Measurements from ENCODE around the gene LYRM7.

LYRM7 gene

DNA sequence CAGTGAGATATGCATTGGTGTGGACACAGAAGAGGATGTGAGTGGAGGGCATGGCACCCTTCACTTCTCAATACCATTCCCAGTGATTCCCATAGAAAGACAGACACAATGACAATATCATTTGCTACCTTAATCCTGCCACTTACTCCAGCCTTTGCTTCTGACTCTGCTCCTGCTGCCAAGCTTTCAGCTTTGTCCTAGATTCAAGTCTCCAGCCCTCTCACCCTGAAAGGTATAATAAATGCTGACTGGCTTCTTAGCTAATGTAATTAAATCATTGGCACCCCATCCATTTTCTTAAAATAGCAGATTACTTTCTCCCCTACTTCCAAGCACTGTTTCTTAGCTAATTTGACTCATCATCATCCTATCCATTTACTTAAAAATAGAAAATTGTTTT is 52.0 kb downstream of the LYRM7 start:
- TF ChIP-seq, protein P1, sequence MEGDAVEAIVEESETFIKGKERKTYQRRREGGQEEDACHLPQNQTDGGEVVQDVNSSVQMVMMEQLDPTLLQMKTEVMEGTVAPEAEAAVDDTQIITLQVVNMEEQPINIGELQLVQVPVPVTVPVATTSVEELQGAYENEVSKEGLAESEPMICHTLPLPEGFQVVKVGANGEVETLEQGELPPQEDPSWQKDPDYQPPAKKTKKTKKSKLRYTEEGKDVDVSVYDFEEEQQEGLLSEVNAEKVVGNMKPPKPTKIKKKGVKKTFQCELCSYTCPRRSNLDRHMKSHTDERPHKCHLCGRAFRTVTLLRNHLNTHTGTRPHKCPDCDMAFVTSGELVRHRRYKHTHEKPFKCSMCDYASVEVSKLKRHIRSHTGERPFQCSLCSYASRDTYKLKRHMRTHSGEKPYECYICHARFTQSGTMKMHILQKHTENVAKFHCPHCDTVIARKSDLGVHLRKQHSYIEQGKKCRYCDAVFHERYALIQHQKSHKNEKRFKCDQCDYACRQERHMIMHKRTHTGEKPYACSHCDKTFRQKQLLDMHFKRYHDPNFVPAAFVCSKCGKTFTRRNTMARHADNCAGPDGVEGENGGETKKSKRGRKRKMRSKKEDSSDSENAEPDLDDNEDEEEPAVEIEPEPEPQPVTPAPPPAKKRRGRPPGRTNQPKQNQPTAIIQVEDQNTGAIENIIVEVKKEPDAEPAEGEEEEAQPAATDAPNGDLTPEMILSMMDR (IDR thresholded peaks at IDR 0.05; ENCODE audit: low read depth, low read length): no peak
- in situ Hi-C loops (cut with HindIII; ENCODE audit: low sequenced_read_pairs): no loop called here
- no peak for DNase-seq (ENCODE audit: low read depth, low spot score)
- no peak overlapping the region for H3K4me3 ChIP-seq (ENCODE audit: low read depth, low read length)

DNA sequence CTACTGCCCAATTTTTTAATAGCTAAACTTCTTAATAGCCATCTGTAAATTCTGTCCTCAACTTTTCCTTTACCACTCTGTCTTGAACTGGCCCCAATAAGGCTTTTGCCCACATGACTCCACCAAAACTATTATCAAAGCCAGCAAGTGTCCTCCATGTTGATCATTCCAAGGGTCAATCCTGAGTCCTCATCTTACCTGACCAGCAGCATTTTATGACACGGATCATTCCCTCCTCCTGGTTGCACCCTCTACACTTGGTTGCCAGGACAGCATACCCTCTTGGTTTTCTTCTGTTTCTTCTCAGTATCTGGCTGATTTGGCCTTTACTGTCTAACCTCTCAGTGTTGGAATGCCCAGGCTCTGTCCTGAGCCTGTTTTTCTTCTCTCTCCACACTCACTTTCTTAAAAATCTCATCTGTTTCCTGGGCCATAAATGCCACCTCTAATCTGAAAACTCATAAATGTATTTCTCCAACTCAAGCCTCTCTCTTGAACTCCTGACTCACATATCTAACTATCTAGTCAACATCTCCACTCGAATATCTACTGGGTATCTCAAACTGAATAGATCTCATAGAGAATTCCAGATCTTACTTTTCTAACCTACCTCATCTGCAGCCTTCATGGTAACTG is 53.1 kb downstream of the LYRM7 start:
- TF ChIP-seq, protein P1 (IDR thresholded peaks at IDR 0.05; ENCODE audit: low read depth, low read length): no peak
- in situ Hi-C loops (cut with HindIII; ENCODE audit: low sequenced_read_pairs): no loop called here
- DNase-seq (ENCODE audit: low read depth, low spot score): no peak
- no peak overlapping the region for H3K4me3 ChIP-seq (ENCODE audit: low read depth, low read length)

GRCh38 chr5:131224387-131225201 is 53.9 kb downstream of the LYRM7 start:
- in situ Hi-C loops (cut with HindIII; ENCODE audit: low sequenced_read_pairs): no loop called here
- TF ChIP-seq, protein P1 (IDR thresholded peaks at IDR 0.05; ENCODE audit: low read depth, low read length): no peak
- no peak overlapping the region for H3K4me3 ChIP-seq (ENCODE audit: low read depth, low read length)
- no peak for DNase-seq (ENCODE audit: low read depth, low spot score)

DNA sequence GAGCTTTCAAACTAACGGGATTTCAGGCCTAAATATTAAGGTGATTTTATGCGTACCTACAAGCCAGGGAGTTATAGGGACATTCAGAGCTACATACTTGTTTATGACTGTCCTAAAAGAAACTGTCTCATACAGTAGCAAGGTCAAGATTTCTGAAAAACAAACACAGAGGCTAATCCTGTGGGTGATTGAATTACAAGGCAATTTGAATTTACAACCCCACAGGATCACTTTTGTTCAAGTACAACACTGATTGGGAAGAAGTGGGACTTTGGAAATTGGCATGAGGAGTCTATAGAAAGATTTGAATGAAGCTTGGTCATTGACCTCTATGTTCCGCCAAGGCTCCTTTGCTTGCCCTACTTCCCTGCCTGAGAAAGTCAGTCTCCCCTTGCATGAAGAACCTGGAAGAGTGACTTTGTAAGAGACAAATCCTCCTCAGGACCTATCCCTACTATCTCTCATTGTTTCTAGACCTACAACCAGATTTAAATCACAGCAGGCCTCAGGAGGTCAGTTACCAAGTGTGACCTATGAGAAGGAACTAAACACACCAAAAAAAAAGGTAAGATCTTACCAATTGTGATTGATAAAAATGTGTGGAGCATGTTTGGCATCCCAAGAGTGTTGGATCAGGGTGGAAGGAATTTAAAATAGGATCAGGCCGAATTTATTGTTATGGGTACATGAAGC is 54.7 kb downstream of the LYRM7 start:
- no peak for DNase-seq (ENCODE audit: low read depth, low spot score)
- TF ChIP-seq, protein P1 (IDR thresholded peaks at IDR 0.05; ENCODE audit: low read depth, low read length): no peak
- H3K4me3 ChIP-seq (ENCODE audit: low read depth, low read length): no peak overlapping the region
- in situ Hi-C loops (cut with HindIII; ENCODE audit: low sequenced_read_pairs): no loop called here

DNA sequence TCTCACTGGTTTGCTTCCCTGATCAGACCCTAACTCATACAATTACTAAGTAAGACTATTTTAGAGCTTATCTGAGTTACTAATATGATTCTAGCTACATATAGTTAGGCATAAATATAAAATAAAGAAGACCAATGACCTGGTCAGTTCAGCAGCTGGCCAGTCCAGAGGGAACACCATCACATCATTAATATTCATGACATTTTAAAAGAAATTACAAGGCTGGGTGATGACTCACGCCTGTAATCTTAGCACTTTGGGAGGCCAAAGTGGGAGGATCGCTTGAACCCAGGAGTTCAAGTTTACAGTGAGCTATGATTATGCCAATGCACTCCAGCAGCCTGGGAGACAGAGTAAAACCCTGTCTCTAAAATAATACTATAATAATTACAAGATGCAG is 56.2 kb downstream of the LYRM7 start:
- no peak for DNase-seq (ENCODE audit: low read depth, low spot score)
- in situ Hi-C loops (cut with HindIII; ENCODE audit: low sequenced_read_pairs): no loop called here
- no peak overlapping the region for H3K4me3 ChIP-seq (ENCODE audit: low read depth, low read length)
- TF ChIP-seq, protein P1 (IDR thresholded peaks at IDR 0.05; ENCODE audit: low read depth, low read length): no peak

GRCh38 chr5:131228646-131229045 is 57.9 kb downstream of the LYRM7 start:
- TF ChIP-seq, protein P1 (IDR thresholded peaks at IDR 0.05; ENCODE audit: low read depth, low read length): no peak
- no peak overlapping the region for H3K4me3 ChIP-seq (ENCODE audit: low read depth, low read length)
- in situ Hi-C loops (cut with HindIII; ENCODE audit: low sequenced_read_pairs): no loop called here
- DNase-seq (ENCODE audit: low read depth, low spot score): no peak
